Measurements from ENCODE around the gene CDK5RAP2.

DNA sequence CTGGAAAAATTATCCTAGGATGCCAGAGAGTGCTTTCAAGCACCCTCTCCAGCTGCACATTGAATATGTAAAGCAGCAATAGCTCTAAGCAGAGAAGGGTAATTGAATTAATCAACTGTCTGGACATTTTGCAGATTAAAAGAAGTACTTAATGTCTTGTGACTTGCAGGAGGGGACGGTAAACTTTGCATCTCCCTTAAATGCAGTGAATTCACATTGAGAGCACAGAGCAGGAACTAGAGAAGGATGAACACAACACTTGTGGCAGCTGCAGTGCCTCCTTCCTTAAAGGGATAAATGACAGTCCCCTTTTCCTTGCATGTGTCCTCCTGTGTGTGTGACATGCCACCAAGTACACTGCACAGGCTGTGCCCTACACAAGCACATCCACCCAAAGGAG is 7.4 kb upstream of the CDK5RAP2 start:
- TF ChIP-seq, protein P1, sequence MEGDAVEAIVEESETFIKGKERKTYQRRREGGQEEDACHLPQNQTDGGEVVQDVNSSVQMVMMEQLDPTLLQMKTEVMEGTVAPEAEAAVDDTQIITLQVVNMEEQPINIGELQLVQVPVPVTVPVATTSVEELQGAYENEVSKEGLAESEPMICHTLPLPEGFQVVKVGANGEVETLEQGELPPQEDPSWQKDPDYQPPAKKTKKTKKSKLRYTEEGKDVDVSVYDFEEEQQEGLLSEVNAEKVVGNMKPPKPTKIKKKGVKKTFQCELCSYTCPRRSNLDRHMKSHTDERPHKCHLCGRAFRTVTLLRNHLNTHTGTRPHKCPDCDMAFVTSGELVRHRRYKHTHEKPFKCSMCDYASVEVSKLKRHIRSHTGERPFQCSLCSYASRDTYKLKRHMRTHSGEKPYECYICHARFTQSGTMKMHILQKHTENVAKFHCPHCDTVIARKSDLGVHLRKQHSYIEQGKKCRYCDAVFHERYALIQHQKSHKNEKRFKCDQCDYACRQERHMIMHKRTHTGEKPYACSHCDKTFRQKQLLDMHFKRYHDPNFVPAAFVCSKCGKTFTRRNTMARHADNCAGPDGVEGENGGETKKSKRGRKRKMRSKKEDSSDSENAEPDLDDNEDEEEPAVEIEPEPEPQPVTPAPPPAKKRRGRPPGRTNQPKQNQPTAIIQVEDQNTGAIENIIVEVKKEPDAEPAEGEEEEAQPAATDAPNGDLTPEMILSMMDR (IDR thresholded peaks at IDR 0.05) = no peak
- no peak for TF ChIP-seq POLR2AphosphoS5 (IDR thresholded peaks at IDR 0.05)
